ENCODE data around the gene LYAR.

Gene LYAR

DNA sequence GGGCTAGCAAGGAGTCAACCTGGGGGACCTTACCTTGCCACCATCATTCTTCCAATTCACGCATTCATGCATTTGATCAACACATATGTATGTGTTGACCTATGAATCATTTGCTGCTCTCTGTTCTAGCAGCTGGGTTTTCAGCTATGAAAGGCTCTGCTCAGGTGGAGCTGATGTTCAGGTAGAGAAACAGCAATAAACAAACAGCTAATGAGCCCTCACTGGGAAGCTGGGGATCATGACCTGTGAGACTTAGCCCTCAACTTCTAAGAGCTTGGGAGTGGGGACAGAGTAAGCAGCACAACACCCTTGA, 61.6 kb downstream of the LYAR start:
- TF ChIP-seq, protein P1, sequence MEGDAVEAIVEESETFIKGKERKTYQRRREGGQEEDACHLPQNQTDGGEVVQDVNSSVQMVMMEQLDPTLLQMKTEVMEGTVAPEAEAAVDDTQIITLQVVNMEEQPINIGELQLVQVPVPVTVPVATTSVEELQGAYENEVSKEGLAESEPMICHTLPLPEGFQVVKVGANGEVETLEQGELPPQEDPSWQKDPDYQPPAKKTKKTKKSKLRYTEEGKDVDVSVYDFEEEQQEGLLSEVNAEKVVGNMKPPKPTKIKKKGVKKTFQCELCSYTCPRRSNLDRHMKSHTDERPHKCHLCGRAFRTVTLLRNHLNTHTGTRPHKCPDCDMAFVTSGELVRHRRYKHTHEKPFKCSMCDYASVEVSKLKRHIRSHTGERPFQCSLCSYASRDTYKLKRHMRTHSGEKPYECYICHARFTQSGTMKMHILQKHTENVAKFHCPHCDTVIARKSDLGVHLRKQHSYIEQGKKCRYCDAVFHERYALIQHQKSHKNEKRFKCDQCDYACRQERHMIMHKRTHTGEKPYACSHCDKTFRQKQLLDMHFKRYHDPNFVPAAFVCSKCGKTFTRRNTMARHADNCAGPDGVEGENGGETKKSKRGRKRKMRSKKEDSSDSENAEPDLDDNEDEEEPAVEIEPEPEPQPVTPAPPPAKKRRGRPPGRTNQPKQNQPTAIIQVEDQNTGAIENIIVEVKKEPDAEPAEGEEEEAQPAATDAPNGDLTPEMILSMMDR (conservative IDR thresholded peaks at IDR 0.05), result no peak
- no peak for TF ChIP-seq ZFX (IDR thresholded peaks at IDR 0.05)
- no peak overlapping the region for H3K27ac ChIP-seq

DNA sequence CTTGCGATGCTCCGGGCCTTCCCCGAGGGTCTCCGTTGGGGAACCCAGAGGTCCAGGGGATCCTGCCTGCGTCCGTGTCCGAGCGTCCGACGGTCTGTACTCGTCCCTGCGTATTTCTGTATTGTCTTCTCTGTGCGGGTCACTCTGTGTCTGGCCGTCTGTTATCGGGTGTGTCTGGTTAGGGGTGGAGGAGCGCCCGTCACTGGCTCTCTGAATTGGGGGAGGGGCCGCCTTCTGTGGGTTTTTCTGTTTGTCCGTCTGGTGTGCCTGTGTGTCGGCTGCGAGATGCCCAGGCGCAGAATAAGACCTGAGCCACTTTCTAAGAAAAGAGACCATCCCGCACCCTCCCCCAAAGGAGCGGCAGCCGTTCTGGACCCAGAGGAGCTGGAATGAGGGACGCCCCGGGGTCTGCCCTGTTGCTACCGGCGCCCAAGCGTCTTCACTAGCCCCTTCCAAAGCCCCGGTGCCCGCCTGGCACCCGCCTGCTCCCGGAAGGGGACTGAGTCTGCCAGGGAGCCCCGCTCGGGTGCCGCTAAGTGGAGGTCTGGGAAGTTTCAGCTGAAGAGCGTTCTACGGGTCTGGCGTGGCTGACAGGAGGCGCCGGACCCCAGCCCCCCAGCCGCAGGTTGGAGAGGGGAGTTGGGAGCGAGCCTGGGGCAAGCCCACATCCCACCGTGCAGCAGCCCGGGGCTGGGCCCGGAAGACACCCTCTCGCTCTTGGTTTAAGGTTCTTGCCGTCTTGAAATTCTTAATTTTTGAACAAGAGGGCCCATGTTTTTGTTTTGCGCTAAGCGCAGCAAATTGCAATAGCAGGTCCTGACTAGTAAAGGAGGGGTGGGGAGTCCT, 62.2 kb downstream of the LYAR start:
- TF ChIP-seq, protein P1 (conservative IDR thresholded peaks at IDR 0.05), result no peak
- no peak for TF ChIP-seq ZFX (IDR thresholded peaks at IDR 0.05)
- no peak overlapping the region for H3K27ac ChIP-seq

DNA sequence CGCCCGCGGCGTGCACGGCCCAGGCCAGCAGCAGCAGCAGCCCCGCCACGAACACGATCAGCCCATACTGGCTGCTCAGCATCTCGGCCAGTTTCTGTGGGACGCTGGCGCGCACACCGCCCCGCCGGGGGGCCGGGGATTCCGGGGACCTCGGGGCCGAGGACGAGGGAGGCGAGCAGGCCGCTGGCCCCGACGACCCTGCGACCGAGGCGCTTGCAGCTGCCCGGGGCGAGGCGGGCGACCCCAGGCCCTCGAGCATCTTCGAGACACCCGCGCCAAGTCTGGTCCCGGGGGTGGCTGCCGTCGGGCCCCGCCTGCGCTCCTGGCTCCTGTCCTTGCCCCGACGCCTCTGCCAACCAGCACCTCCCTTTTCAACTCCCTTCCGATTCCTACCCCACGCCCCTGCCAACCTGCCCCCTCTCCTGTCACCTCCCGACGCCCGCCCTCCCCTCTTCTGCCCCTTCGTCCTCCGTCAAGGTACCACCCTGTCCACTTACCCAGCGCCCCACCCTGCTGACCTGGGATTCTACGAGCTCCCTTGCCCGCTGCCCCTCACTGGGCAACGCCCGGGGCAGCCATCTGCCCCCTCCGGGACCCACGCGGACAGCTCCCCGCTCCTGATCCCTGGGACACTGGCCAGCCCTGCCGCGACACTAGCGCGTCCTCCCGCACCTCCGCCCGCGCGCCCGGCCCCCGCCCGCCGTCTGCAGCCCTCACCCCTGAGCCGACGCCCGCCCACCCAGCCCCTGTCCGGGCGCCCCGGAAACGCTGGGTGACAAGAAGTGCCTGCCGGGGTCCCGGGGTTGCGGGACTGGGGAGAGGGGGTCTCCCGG, 63.1 kb downstream of the LYAR start, which contains the start of gene OTOP1:
Gene OTOP1, minus strand, starts transcription at position 324 of the 833 bp plus-strand sequence. Its CDS starts 65 bp downstream, at position 259.
- TF ChIP-seq ZFX (IDR thresholded peaks at IDR 0.05), result no peak
- TF ChIP-seq, protein P1 (conservative IDR thresholded peaks at IDR 0.05), result no peak
- H3K27ac ChIP-seq, result no peak within 1 kb of the TSS

DNA sequence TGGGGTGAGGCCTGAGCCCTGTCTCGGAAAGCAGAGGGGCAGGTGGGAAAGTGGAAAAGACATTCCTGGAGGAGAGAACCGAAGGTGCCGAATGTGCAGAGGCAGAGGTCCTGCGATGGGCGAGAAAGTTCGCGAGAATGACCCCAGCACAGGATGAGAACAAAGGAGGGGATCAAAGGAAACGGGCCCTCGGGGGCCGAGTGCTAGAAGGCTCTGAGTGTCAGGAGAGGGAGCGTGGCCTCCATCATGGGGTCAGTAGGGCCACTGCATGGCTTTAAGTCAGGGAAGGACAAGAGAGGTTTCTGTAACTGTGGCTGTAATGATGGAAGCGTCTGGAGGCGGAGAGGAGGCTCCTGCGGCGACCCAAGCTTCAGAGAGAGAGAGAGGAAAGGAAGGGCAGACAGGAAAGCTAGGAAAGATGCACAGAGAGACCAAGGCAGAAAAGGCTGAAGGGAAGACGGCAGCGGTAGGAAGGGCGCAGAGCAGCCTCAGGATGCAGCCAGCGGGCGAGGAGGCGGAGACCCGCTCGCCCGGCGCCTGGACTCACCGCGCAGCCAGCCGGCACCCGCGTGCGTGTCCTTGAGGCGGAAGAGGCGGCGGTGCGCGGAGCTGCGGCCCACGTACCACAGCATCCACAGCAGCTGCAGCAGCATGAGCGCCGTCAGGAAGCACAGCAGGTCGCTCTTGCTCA, 63.9 kb downstream of the LYAR start:
- no peak for TF ChIP-seq ZFX (IDR thresholded peaks at IDR 0.05)
- TF ChIP-seq, protein P1 (conservative IDR thresholded peaks at IDR 0.05), result no peak
- H3K27ac ChIP-seq, result no peak overlapping the region
